Neuron (in vitro differentiated cells): ENCODE measurements around the gene PIGQ.

ENCODE experiments used
- H2AFZ ChIP-seq: one replicate; pipeline ENCODE4 v1.6.1; 2013; ENCODE audit warnings: low read depth, mild to moderate bottlenecking, inconsistent platforms, low read length, moderate library complexity
- H3K27me3 ChIP-seq: one replicate; pipeline ENCODE4 v1.6.1; 2013; ENCODE audit warnings: low read length; ENCODE audit not compliant: insufficient read depth
- H3K36me3 ChIP-seq: one replicate; pipeline ENCODE4 v1.6.1; 2013; ENCODE audit warnings: low read length; ENCODE audit not compliant: insufficient read depth
- H3K4me1 ChIP-seq: one replicate; pipeline ENCODE4 v1.6.1; 2013; ENCODE audit warnings: low read length; ENCODE audit not compliant: insufficient read depth
- H3K4me3 ChIP-seq: 2 replicates; pipeline ENCODE4 v1.5.1; 2013; ENCODE audit warnings: mild to moderate bottlenecking, low read length, moderate library complexity
- H3K9me3 ChIP-seq: one replicate; pipeline ENCODE4 v1.6.1; 2013; ENCODE audit warnings: low read length

Gene PIGQ

GRCh38 chr16:554640-555365 is 15.0 kb upstream of the PIGQ start:
- H3K4me3 ChIP-seq, result no peak overlapping the region
- peaks cover 19% of the 10 kb centered on the region for H3K27me3 ChIP-seq
- no peak overlapping the region for H2AFZ ChIP-seq
- H3K9me3 ChIP-seq, result no peaks in the 10 kb centered on the region
- peaks cover 22% of the 10 kb centered on the region for H3K4me1 ChIP-seq
- H3K36me3 ChIP-seq, result peaks cover 20% of the 10 kb centered on the region

DNA sequence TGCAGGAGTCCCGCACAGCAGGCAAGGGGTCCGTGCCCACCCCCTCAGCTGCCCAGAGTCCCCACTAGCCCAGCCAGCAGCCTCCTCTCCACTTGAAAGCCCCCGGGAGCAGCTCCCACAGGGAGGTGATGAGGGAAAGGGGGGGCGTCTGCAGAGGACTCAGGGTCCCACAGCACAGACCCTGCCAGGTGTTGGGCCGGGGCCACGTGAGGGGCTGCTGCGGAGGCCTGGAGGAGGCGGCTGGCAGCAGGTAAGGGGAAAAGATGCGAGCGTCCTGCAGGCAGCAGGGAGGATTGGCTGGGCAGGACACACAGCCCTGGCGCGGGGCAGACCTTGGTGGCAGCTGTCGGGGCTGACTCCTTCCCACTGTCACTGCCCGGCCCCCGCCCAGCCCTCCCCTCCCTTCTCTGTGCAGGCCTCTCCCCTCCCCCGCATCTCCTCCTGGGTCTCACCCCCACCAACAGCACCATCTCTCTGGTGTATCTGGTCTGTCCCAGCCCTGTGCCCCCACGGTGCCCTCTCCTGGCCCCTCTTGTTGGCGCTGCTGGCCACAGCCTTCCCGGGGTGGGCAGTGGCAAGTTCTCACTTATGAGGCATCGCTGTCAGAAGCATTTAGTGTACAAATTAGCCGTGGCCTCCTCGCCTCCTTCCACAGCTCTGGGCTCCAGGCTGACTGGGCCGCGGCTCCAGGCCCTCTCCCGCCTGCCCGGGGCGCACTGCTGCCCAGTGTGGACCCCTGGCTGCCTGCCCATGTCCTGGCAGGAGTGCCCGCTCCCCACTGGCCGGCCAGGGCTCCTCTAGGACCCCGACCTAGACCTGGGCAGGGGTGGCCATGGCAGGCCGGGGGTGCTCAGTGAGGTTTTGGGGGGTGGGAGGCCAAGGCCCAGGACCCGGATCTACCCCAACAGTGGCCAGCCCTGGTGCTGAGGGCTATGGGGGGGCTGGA is 14.0 kb upstream of the PIGQ start:
- Histone ChIP-seq H3K4me1 (peaks cover 22% of the 10 kb centered on the region), H3K4me3 (no peak overlapping the region), H3K27me3 (peaks cover 23% of the 10 kb centered on the region), H3K36me3 (peaks cover 17% of the 10 kb centered on the region), H2AFZ (no peak overlapping the region), H3K9me3 (no peaks in the 10 kb centered on the region)

DNA sequence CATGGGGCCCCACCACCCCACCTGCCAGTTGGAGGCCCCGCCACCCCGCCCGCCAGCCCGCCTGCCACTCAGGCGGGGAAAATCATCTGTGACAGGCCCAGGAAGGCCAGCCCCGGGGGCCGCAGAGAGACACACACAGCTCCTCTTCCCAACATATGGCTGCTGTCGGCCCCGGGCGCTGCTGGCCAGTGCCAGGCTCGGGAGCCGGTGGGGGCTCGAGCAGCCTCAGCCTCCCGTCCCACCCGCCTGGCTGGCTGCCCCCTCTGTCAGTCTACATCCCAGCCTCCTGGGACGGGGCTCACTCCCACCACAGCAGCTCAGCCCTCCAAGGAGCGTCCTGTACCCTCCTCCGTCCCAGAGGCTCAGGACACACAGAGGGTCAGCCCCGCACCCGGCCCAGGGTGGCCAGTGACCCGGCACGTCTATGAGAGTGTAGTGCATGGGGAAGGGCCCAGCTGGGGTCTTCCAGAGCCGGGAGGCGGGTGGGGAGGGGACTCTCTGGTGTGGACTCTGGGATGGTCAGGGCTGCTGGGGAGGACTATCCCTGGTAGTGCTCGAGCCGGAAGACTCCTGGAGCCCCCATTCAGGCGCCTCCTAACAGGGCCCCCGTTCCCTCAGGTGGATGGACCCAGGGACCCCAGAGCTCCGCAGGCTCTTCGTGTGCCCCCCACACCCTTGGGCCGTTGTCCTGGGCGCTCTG is 13.1 kb upstream of the PIGQ start:
- peaks cover 22% of the 10 kb centered on the region for H3K4me1 ChIP-seq
- H3K9me3 ChIP-seq, result no peaks in the 10 kb centered on the region
- H3K36me3 ChIP-seq, result peaks cover 12% of the 10 kb centered on the region
- H2AFZ ChIP-seq, result no peak overlapping the region
- peaks cover 30% of the 10 kb centered on the region for H3K27me3 ChIP-seq
- no peak overlapping the region for H3K4me3 ChIP-seq

GRCh38 chr16:557463-558297 is 12.1 kb upstream of the PIGQ start:
- Histone ChIP-seq H3K27me3 (peaks cover 40% of the 10 kb centered on the region), H3K4me3 (no peak overlapping the region), H3K9me3 (no peaks in the 10 kb centered on the region), H3K36me3 (peaks cover 4% of the 10 kb centered on the region), H3K4me1 (peaks cover 22% of the 10 kb centered on the region), H2AFZ (no peak overlapping the region)

DNA sequence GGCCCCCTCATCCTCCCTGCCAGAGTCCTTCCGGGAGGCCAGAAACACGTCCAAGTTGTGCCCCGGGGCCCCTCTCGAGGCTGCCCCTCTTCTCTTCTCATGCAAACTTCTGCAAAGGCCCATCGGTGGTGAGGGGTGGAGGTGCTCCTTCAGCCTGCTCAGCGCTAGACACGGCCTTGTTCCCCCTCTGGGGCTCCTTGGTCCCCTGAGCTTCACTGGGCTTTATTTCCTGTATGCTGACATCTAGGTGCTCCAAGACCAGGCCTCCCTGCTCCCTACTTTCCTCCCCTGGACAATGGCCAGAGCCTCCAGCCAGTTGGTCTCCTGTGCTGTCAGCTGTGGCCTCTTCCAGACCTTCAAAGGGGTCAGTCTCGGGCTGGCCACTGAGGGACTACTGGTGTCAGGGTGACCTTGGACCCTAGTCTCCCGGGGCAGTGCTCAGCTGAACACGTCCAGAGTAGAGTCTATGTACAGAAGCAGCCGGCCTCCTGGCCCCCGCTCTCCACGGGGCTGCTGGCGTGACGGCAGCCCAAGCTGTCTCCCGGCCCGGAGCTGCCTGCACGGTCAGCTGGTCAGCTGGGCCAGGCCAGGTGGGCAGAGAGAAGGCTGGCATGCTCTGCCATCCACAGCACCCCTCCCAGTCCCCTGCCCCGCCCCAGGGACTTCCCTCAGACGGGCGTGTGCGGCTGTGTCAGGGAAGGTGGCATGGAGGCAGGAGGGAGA is 11.3 kb upstream of the PIGQ start:
- Histone ChIP-seq H3K27me3 (peaks cover 41% of the 10 kb centered on the region), H2AFZ (no peak overlapping the region), H3K36me3 (no peaks in the 10 kb centered on the region)

GRCh38 chr16:559021-559380 is 10.8 kb upstream of the PIGQ start:
- peaks cover 19% of the 10 kb centered on the region for H3K4me1 ChIP-seq
- no peaks in the 10 kb centered on the region for H3K9me3 ChIP-seq
- H3K27me3 ChIP-seq, result peaks cover 41% of the 10 kb centered on the region
- no peak overlapping the region for H2AFZ ChIP-seq
- H3K36me3 ChIP-seq, result no peaks in the 10 kb centered on the region
- H3K4me3 ChIP-seq, result no peak overlapping the region

More for the DNA sequence above, 11.3 kb upstream of the PIGQ start:
- Histone ChIP-seq H3K4me3 (no peak overlapping the region), H3K4me1 (peaks cover 22% of the 10 kb centered on the region), H3K9me3 (no peaks in the 10 kb centered on the region)

- H3K4me3 ChIP-seq, result no peak overlapping the region
- H3K9me3 ChIP-seq, result no peaks in the 10 kb centered on the region
- no peaks in the 10 kb centered on the region for H3K36me3 ChIP-seq
- peaks cover 14% of the 10 kb centered on the region for H3K4me1 ChIP-seq
- H3K27me3 ChIP-seq, result peaks cover 41% of the 10 kb centered on the region
- H2AFZ ChIP-seq, result no peak overlapping the region
These were observed 10.2 kb upstream of the PIGQ start for GRCh38 chr16:559411-560203.

- Histone ChIP-seq H3K36me3 (no peaks in the 10 kb centered on the region), H2AFZ (no peak within 1 kb of the TSS), H3K4me1 (peaks cover 14% of the 10 kb centered on the region), H3K9me3 (no peaks in the 10 kb centered on the region), H3K4me3 (no peak within 1 kb of the TSS), H3K27me3 (peaks cover 41% of the 10 kb centered on the region)
These were observed 9.5 kb upstream of the PIGQ start, which contains the start of gene PRR35 for GRCh38 chr16:560204-560700. Gene PRR35, plus strand, starts transcription at chr16:560394. Its CDS starts 2,901 bp downstream, at chr16:563295.

GRCh38 chr16:560701-561412 is 8.9 kb upstream of the PIGQ start:
- peaks cover 41% of the 10 kb centered on the region for H3K27me3 ChIP-seq
- H3K9me3 ChIP-seq, result no peaks in the 10 kb centered on the region
- H2AFZ ChIP-seq, result no peak overlapping the region
- no peak overlapping the region for H3K4me3 ChIP-seq
- H3K36me3 ChIP-seq, result no peaks in the 10 kb centered on the region
- H3K4me1 ChIP-seq, result peaks cover 18% of the 10 kb centered on the region

DNA sequence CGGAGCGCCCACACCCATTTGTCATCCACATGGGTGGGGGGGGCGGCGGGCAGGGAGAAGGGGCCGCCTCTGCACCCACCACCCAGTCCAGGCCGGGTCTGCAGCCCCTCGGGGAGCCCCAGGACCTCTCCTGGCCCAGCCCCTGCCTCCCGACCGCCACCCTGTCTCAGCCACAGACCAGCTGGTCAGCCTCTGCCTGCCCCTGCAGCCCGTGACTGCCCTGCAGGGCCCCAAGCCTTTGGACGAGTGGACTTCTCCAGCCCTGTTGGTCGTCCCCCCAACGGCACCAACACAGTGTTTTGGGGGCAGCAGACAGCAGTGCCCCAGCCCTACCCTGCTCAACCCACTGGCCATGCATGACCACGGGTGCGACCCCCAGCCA is 8.4 kb upstream of the PIGQ start:
- Histone ChIP-seq H3K36me3 (no peaks in the 10 kb centered on the region), H3K4me1 (peaks cover 23% of the 10 kb centered on the region), H3K9me3 (no peaks in the 10 kb centered on the region), H2AFZ (no peak overlapping the region), H3K27me3 (peaks cover 41% of the 10 kb centered on the region), H3K4me3 (no peak overlapping the region)
